Heart right ventricle (tissue), 16 donors: ENCODE data around the gene FAM184A. TPM values are rescaled to one million over a fixed set of nuclear protein-coding genes. Genes with fewer than 3 reads are reported as not detected.
"Not testable (repeated sequence)": the region's sequence is repeated elsewhere in the genome, so short reads cannot be mapped to it uniquely, and the experiment has no call there.

Experiments
- ATAC-seq, 8 donors: fragments of 200-7000 bp; cut with Tn5 transposase; one replicate each; pipeline ENCODE4 v1.9.1; 2020; ENCODE audit warnings: mild to moderate bottlenecking in 8 of 8, moderate library complexity in 8 of 8, moderate number of reproducible peaks in 1 of 8
- DNase-seq, 2 donors: peaks; one replicate each; pipeline ENCODE4 v3.0.0-alpha.2; 2020
- H3K27ac ChIP-seq, 10 donors: fragments of 200-600 bp; sonication (generic) in 2 of 10; one replicate each; pipeline versions ENCODE4 v1.5.0 to v1.8.0; 2020 to 2022; ENCODE audit warnings: mild to moderate bottlenecking in 3 of 10
- H3K27me3 ChIP-seq, 7 donors: fragments of 200-600 bp; one replicate each; pipeline ENCODE4 v1.8.0; 2021 to 2022; ENCODE audit warnings: mild to moderate bottlenecking in 2 of 7
- H3K36me3 ChIP-seq, 9 donors: fragments of 200-600 bp; sonication (generic) in 1 of 9; one replicate each; pipeline versions ENCODE4 v1.5.0 to v1.8.0; 2020 to 2022; ENCODE audit warnings: mild to moderate bottlenecking in 2 of 9
- H3K4me1 ChIP-seq, 9 donors: fragments of 200-600 bp; sonication (generic) in 1 of 9; one replicate each; pipeline versions ENCODE4 v1.5.0 to v1.8.0; 2020 to 2022; ENCODE audit warnings: mild to moderate bottlenecking in 4 of 9
- H3K4me3 ChIP-seq, 10 donors: fragments of 200-600 bp; sonication (generic) in 2 of 10; one replicate each; pipeline versions ENCODE4 v1.5.0 to v1.8.0; 2020 to 2022; ENCODE audit warnings: mild to moderate bottlenecking in 7 of 10, moderate library complexity in 2 of 10
- H3K9me3 ChIP-seq, 11 donors: fragments of 200-600 bp in 10 of 11; sonication (generic) in 2 of 11; one replicate each; pipeline versions ENCODE4 v1.5.0 to v1.8.0; 2013 to 2022; ENCODE audit warnings: mild to moderate bottlenecking in 2 of 11, control low read depth in 1 of 11, moderate library complexity in 1 of 11
- CTCF ChIP-seq, 9 donors: fragments of 200-600 bp; sonication (generic) in 2 of 9; IDR thresholded peaks; one replicate each; pipeline versions ENCODE4 v1.5.0 to v1.8.0; 2021 to 2022; ENCODE audit warnings: antibody characterized with exemption in 9 of 9, mild to moderate bottlenecking in 5 of 9, moderate library complexity in 1 of 9
- WGBS, 2 donors: extraction: QIAGEN DNeasy Blood & Tissue Kit; methylation state at CpG; one replicate each; pipeline ENCODE4 v1.1.7; 2013; ENCODE audit warnings: inconsistent platforms in 1 of 2; 5-methylcytosine and 5-hydroxymethylcytosine counted together
- intact Hi-C, 10 donors: fragments of 100-400 bp; cut with DNase I; formaldehyde crosslinking; loops; one replicate each; pipeline versions ENCODE4 v1.11.1 to v1.14.2; 2022
- polyA plus RNA-seq, 2 donors: library from polyadenylated mRNA; stranded (reverse); fragments of 200-250 nt; gene quantifications; one replicate each; pipeline ENCODE4 v1.2.3, GENCODE V29; 2013
- total RNA-seq, 10 donors: library from RNA; stranded (reverse); fragmentation: NEBNext Ultra II Directional in 3 of 10; extraction: Animal tissue kit (Norgen Biotek cat#: 25700) in 3 of 10; gene quantifications; one replicate each; pipeline versions ENCODE4 v1.2.1 to v1.2.4, GENCODE V29; 2021 to 2023
- donor health status: Arrhythmogenic right ventricular cardiomyopathy.
- donor health status: ischemic (EF 13 %, LVEDD 7.1; RV severe dilation, severe dysfunction).
- donor health status: healthy with polysubstance abuse.
- donor health status: DM: no; HTN: yes; CAD: no.
- donor health status: DM: no; HTN: no; CAD: no.
- donor health status: ischemic (EF 25% LVEDD 6.9; RV normal size, moderate dysfunction).
- donor health status: ischemic (EF 25% LVEDD 5.7; RV mildly dilated, moderate dysfunction).
- donor health status: healthy.
- donor health status: DM: yes; HTN: yes; CAD: no.
- donor health status: Ischemic cardiomyopathy.
- donor health status: ischemic (EF 35%, LVEDD 5.7; RV mildly dilated, moderate dysfunction).
- donor health status: nonischemic (EF 11% LVEDD 7.7; RV severe dilation, severe dysfunction).
- donor health status: DM: yes; HTN: yes; CAD: no.
- donor health status: PGD.
- donor health status: ischemic (EF 29% LVEDD 5.4; RV normal size, mild dysfunction).
- donor health status: nonischemic (EF 23%, LVEDD 6.1; RV moderate dilation, normal function).

Gene FAM184A
- total and polyA plus RNA-seq, 12 donors: 0.16 to 3.0 (median 0.42) TPM

- TF ChIP-seq CTCF (IDR thresholded peaks at IDR 0.05): no peak
- ATAC-seq: no peak
- Histone ChIP-seq H3K27me3 (no peaks in the 10 kb centered on the region), H3K4me3 (no peak overlapping the region), H3K4me1 (no peaks in the 10 kb centered on the region), H3K9me3 (no peaks in the 10 kb centered on the region), H3K36me3 (no peaks in the 10 kb centered on the region), H3K27ac (no peak overlapping the region)
- no peak for DNase-seq
- 88 to 92% methylated on average over 1 of the region's 1 CpG for WGBS, 2 donors
- intact Hi-C loops: no loop called here
Measured at GRCh38 chr6:119002069-119002468, 76.4 kb downstream of the FAM184A start.

GRCh38 chr6:118999494-119000040 is 78.9 kb downstream of the FAM184A start:
- no peaks in the 10 kb centered on the region for H3K9me3 ChIP-seq
- WGBS, 2 donors: 85 to 90% methylated on average over 1 of the region's 1 CpG
- no peak overlapping the region for H3K4me3 ChIP-seq
- TF ChIP-seq CTCF (IDR thresholded peaks at IDR 0.05): no peak
- intact Hi-C loops: no loop called here
- DNase-seq (no peak), ATAC-seq (no peak)
- H3K36me3 ChIP-seq: no peaks in the 10 kb centered on the region
- H3K27me3 ChIP-seq: no peaks in the 10 kb centered on the region
- H3K27ac ChIP-seq: no peak overlapping the region
- no peaks in the 10 kb centered on the region for H3K4me1 ChIP-seq

- H3K36me3 ChIP-seq, H3K9me3 ChIP-seq, ATAC-seq, intact Hi-C loops, H3K4me3 ChIP-seq, H3K27me3 ChIP-seq, H3K27ac ChIP-seq, DNase-seq, H3K4me1 ChIP-seq: not testable (repeated sequence)
- WGBS, 2 donors: 93 to 94% methylated on average over 3 of the region's 3 CpGs
Measured at GRCh38 chr6:118997426-118997825, 81.0 kb downstream of the FAM184A start.

GRCh38 chr6:118996289-118996820 is 82.1 kb downstream of the FAM184A start:
- Histone ChIP-seq H3K27me3 (no peaks in the 10 kb centered on the region), H3K36me3 (no peaks in the 10 kb centered on the region), H3K4me3 (no peak overlapping the region), H3K4me1 (no peaks in the 10 kb centered on the region), H3K9me3 (no peaks in the 10 kb centered on the region), H3K27ac (no peak overlapping the region)
- no peak for TF ChIP-seq CTCF (IDR thresholded peaks at IDR 0.05)
- WGBS, 2 donors: 92 to 96% methylated on average over 4 of the region's 4 CpGs
- ATAC-seq (no peak), DNase-seq (no peak)
- intact Hi-C loops: no loop called here

- no peaks in the 10 kb centered on the region for H3K9me3 ChIP-seq
- no peaks in the 10 kb centered on the region for H3K36me3 ChIP-seq
- no peaks in the 10 kb centered on the region for H3K27me3 ChIP-seq
- ATAC-seq (no peak), DNase-seq (no peak)
- no peak for TF ChIP-seq CTCF (IDR thresholded peaks at IDR 0.05)
- no peak overlapping the region for H3K4me3 ChIP-seq
- 92 to 94% methylated on average over 3 of the region's 3 CpGs for WGBS, 2 donors
- no peaks in the 10 kb centered on the region for H3K4me1 ChIP-seq
- intact Hi-C loops: no loop called here
- H3K27ac ChIP-seq: no peak overlapping the region
Measured at GRCh38 chr6:118993803-118994251, 84.6 kb downstream of the FAM184A start.
